Coronary artery (tissue), 2 donors: ENCODE results near the gene S100A6.
A peak's percentile ranks its signal among the peaks of the same experiment; 100 is the strongest.
"Not testable (repeated sequence)": the region's sequence is repeated elsewhere in the genome, so short reads cannot be mapped to it uniquely, and the experiment has no call there.

Source experiments
- DNase-seq: peaks from one replicate; pipeline ENCODE4 v3.0.0-alpha.2; 2017; ENCODE audit warnings: low spot score
- H3K27ac ChIP-seq, 2 donors: fragments of 200-600 bp; sonication (generic); one replicate each; pipeline ENCODE4 v1.5.1; 2016 to 2019
- H3K4me3 ChIP-seq: fragments of 200-600 bp; sonication (generic); 2 replicates; pipeline ENCODE4 v1.5.1; 2016; ENCODE audit warnings: mild to moderate bottlenecking, moderate library complexity
- CTCF ChIP-seq: fragments of 200-600 bp; sonication (generic); IDR thresholded peaks from one replicate; pipeline ENCODE4 v1.5.1; 2019; ENCODE audit warnings: antibody characterized with exemption

The S100A6 gene

GRCh38 chr1:153535242-153536011, at the start of gene S100A6:
TSS of gene S100A6 (minus strand) at chr1:153535991. CDS start at chr1:153535339, 652 bp downstream.
- DNase-seq: peak; percentile 90
- TF ChIP-seq CTCF: no peak
- peak within 1 kb of the TSS; percentile 98 to 99 for H3K27ac ChIP-seq
- peak within 1 kb of the TSS; percentile 90 for H3K4me3 ChIP-seq

DNA sequence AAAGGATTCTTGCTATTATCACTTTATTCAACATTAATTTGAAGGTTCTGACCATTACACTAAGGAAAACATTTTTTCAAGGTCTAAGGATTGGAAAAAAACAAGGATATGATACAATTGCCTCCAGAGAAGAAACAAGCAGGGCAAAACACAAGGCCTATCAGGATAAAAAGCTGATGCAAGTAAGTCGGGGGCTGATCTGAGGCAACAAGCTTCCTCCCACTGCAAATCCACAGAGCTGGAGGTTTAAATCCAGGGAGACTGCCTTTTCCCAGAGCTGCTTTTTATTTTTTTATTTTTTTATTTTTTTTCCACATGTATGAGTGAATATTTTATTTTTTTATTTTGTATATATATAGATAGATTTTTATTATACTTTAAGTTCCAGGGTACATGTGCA, 49.2 kb upstream of the S100A6 start:
- no peak overlapping the region for H3K27ac ChIP-seq
- DNase-seq: no peak
- no peak for TF ChIP-seq CTCF

GRCh38 chr1:153583976-153584375, 48.2 kb upstream of the S100A6 start:
- Histone ChIP-seq H3K27ac (no peak overlapping the region), H3K4me3 (no peak overlapping the region)
- no peak for DNase-seq
- TF ChIP-seq CTCF: no peak

More for the DNA sequence above, 49.2 kb upstream of the S100A6 start:
- no peak overlapping the region for H3K4me3 ChIP-seq

DNA sequence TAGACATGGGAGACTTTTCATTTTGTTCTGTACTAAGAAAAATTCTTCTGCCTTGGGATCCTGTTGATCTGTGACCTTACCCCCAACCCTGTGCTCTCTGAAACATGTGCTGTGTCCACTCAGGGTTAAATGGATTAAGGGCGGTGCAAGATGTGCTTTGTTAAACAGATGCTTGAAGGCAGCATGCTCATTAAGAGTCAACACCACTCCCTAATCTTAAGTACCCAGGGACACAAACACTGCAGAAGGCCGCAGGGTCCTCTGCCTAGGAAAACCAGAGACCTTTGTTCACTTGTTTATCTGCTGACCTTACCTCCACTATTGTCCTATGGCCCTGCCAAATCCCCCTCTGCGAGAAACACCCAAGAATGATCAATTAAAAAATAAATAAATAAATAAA, 47.7 kb upstream of the S100A6 start:
- not testable (repeated sequence) for H3K4me3 ChIP-seq, DNase-seq, H3K27ac ChIP-seq

DNA sequence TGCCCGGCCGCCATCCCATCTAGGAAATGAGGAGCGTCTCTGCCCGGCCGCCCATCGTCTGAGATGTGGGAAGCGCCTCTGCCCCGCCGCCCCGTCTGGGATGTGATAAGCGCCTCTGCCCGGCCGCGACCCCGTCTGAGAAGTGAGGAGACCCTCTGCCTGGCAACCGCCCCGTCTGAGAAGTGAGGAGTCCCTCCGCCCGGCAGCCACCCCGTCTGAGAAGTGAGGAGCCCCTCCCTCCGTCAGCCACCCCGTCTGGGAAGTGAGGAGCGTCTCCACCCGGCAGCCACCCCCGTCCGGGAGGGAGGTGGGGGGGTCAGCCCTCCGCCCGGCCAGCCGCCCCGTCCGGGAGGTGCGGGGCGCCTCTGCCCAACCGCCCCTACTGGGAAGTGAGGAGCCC, 47.0 kb upstream of the S100A6 start:
- not testable (repeated sequence) for H3K4me3 ChIP-seq, H3K27ac ChIP-seq, DNase-seq

DNA sequence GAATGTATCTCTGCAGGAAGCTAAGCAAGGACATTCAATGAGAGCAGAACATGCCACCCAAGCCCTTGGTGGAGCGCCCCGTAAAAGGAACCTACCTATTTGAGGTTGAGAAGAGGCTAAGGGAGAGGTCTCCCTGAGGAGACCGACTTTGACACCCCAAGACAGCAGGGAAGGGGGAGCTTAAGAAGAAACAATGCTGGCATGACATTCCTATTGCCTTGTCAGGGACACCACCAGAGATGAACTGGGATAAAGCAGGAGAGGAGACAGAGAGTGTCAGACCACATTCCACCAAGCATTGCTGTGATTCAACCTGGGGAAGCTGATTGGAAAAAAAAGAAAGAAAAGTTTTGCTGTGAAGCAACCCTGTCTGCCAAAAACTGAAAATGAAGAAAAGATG, 43.1 kb upstream of the S100A6 start:
- Histone ChIP-seq H3K27ac (no peak overlapping the region), H3K4me3 (no peak overlapping the region)
- no peak for TF ChIP-seq CTCF
- DNase-seq: no peak

DNA sequence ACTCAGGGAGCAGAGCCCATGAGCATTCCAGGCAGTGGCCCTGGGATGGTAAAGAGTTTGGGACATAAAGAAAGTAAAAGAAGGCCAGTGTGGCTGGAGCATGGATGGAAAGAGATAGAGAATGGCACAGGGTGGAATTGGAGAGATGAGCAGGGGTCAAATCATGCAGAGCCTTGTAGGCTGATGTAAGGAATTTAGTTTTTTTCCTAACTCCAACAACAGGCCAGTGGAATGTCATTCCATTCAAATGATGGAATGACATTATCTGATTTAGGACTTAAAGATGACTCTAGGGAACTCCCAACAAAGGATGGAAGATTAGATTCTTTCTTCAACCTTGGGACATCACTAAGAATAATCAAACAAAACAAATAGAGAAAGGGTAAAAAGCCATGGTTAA, 42.7 kb upstream of the S100A6 start:
- H3K27ac ChIP-seq: no peak overlapping the region
- no peak overlapping the region for H3K4me3 ChIP-seq
- DNase-seq: no peak
- no peak for TF ChIP-seq CTCF

GRCh38 chr1:153577624-153578051, 41.8 kb upstream of the S100A6 start:
- Histone ChIP-seq H3K27ac (no peak overlapping the region), H3K4me3 (no peak overlapping the region)
- no peak for TF ChIP-seq CTCF
- no peak for DNase-seq
